Loucy (cell line): ENCODE results near the gene CDKN2B-AS1.

Experiments used
- EZH2phosphoT487 ChIP-seq: fragments of 200-600 bp; IDR thresholded peaks from 2 replicates; pipeline ENCODE4 v1.6.1; 2018; ENCODE audit warnings: antibody characterized with exemption, mild to moderate bottlenecking, moderate library complexity, borderline replicate concordance
- TF ChIP-seq, protein P1 (sequence below): fragments of 200-600 bp; sonication (generic); conservative IDR thresholded peaks from 2 replicates; pipeline ENCODE4 v1.5.1; 2014; ENCODE audit warnings: mild to moderate bottlenecking, antibody characterized with exemption, low read length

GRCh38 chr9:22028394-22028793 is 33.8 kb downstream of the CDKN2B-AS1 start:
- TF ChIP-seq, protein P1, sequence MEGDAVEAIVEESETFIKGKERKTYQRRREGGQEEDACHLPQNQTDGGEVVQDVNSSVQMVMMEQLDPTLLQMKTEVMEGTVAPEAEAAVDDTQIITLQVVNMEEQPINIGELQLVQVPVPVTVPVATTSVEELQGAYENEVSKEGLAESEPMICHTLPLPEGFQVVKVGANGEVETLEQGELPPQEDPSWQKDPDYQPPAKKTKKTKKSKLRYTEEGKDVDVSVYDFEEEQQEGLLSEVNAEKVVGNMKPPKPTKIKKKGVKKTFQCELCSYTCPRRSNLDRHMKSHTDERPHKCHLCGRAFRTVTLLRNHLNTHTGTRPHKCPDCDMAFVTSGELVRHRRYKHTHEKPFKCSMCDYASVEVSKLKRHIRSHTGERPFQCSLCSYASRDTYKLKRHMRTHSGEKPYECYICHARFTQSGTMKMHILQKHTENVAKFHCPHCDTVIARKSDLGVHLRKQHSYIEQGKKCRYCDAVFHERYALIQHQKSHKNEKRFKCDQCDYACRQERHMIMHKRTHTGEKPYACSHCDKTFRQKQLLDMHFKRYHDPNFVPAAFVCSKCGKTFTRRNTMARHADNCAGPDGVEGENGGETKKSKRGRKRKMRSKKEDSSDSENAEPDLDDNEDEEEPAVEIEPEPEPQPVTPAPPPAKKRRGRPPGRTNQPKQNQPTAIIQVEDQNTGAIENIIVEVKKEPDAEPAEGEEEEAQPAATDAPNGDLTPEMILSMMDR = no peak
- TF ChIP-seq EZH2phosphoT487 = no peak
